WTC11 (cell line): ENCODE measurements around the gene GSTM2. TPM values are rescaled to one million over a fixed set of nuclear protein-coding genes. Genes with fewer than 3 reads are reported as not detected.

Experiments used
- ATAC-seq: fragments of 200-7000 bp; cut with Tn5 transposase; 2 replicates; pipeline ENCODE4 v1.10.0; 2021; ENCODE audit warnings: mild to moderate bottlenecking, moderate library complexity
- CTCF ChIA-PET: fragments of 300-600 bp; sonication (Branson Sonifier 250); formaldehyde crosslinking; loops from one replicate; lab custom pipeline; 2021; ENCODE audit warnings: antibody characterized with exemption; lab: Charles Lee
- POLR2A ChIA-PET: fragments of 350-600 bp; sonication (Branson Sonifier 250); formaldehyde crosslinking; loops from one replicate; lab custom pipeline; 2021; ENCODE audit warnings: antibody characterized with exemption; lab: Charles Lee
- DNase-seq: peaks from one replicate; pipeline ENCODE4 v3.0.0; 2021; ENCODE audit warnings: low spot score
- H3K27ac Mint-ChIP-seq: 2 replicates; pipeline ENCODE4 v1.8.0; 2021; ENCODE audit warnings: mixed read lengths
- H3K27me3 Mint-ChIP-seq: 2 replicates; pipeline ENCODE4 v1.8.0; 2021; ENCODE audit warnings: low read depth, mild to moderate bottlenecking, moderate library complexity, mixed read lengths
- H3K36me3 Mint-ChIP-seq: 2 replicates; pipeline ENCODE4 v1.8.0; 2021; ENCODE audit warnings: mixed read lengths
- H3K4me1 Mint-ChIP-seq: 2 replicates; pipeline ENCODE4 v1.8.0; 2022; ENCODE audit warnings: mixed read lengths
- H3K4me3 Mint-ChIP-seq: 2 replicates; pipeline ENCODE4 v1.8.0; 2021; ENCODE audit warnings: mild to moderate bottlenecking, moderate library complexity, mixed read lengths
- H3K9me3 Mint-ChIP-seq: 2 replicates; pipeline ENCODE4 v1.8.0; 2021; ENCODE audit warnings: mixed read lengths
- AFF4 ChIP-seq: sonication (generic); formaldehyde crosslinking; IDR thresholded peaks from 2 replicates; pipeline ENCODE4 v1.8.1; 2023; ENCODE audit warnings: mild to moderate bottlenecking, missing genetic modification reagents, borderline replicate concordance
- AR ChIP-seq: fragments of 250-450 bp; sonication (Bioruptor Pico); IDR thresholded peaks from 2 replicates; pipeline ENCODE4 v1.9.0; 2021; ENCODE audit warnings: mild to moderate bottlenecking
- ARID4B ChIP-seq: sonication (generic); formaldehyde crosslinking; IDR thresholded peaks from 2 replicates; pipeline ENCODE4 v1.8.0; 2023; ENCODE audit warnings: missing genetic modification reagents, mild to moderate bottlenecking, borderline replicate concordance
- CDX4 ChIP-seq: fragments of 250-450 bp; sonication (Bioruptor Pico); IDR thresholded peaks from 2 replicates; pipeline ENCODE4 v1.9.0; 2021; ENCODE audit warnings: moderate library complexity, mild to moderate bottlenecking, inconsistent platforms, borderline replicate concordance
- CTCF ChIP-seq: fragments of 200-600 bp; IDR thresholded peaks from 2 replicates; pipeline ENCODE4 v1.8.0; 2022; ENCODE audit warnings: antibody characterized with exemption
- E2F4 ChIP-seq: sonication (generic); formaldehyde crosslinking; IDR thresholded peaks from 2 replicates; pipeline ENCODE4 v1.8.1; 2022; ENCODE audit warnings: low read depth, mild to moderate bottlenecking, moderate library complexity, missing genetic modification reagents, borderline replicate concordance
- FOXJ3 ChIP-seq: sonication (generic); formaldehyde crosslinking; IDR thresholded peaks from 2 replicates; pipeline ENCODE4 v1.9.0; 2021; ENCODE audit warnings: missing genetic modification reagents, mild to moderate bottlenecking, borderline replicate concordance
- JAZF1 ChIP-seq: fragments of 250-450 bp; sonication (Bioruptor Pico); IDR thresholded peaks from 2 replicates; pipeline ENCODE4 v1.9.0; 2021; ENCODE audit warnings: moderate library complexity, mild to moderate bottlenecking, inconsistent platforms
- JUN ChIP-seq: sonication (generic); formaldehyde crosslinking; IDR thresholded peaks from 2 replicates; pipeline ENCODE4 v1.8.0; 2023; ENCODE audit warnings: mild to moderate bottlenecking, missing genetic modification reagents
- MXD4 ChIP-seq: fragments of 250-450 bp; sonication (Bioruptor Pico); IDR thresholded peaks from 2 replicates; pipeline ENCODE4 v1.8.0; 2021; ENCODE audit warnings: mild to moderate bottlenecking, moderate library complexity, borderline replicate concordance
- NR2C2 ChIP-seq: sonication (generic); formaldehyde crosslinking; IDR thresholded peaks from 2 replicates; pipeline ENCODE4 v1.8.0; 2022; ENCODE audit warnings: mild to moderate bottlenecking, missing genetic modification reagents
- TEAD4 ChIP-seq: sonication (generic); formaldehyde crosslinking; IDR thresholded peaks from 2 replicates; pipeline ENCODE4 v1.8.0; 2022; ENCODE audit warnings: mild to moderate bottlenecking, missing genetic modification reagents
- USF2 ChIP-seq: sonication (generic); formaldehyde crosslinking; IDR thresholded peaks from 2 replicates; pipeline ENCODE4 v1.8.1; 2023; ENCODE audit warnings: mild to moderate bottlenecking, missing genetic modification reagents, moderate library complexity
- ZMAT4 ChIP-seq: fragments of 250-450 bp; sonication (Bioruptor Pico); IDR thresholded peaks from 2 replicates; pipeline ENCODE4 v1.9.0; 2021; ENCODE audit warnings: mild to moderate bottlenecking
- ZNF671 ChIP-seq: fragments of 250-450 bp; sonication (Bioruptor Pico); IDR thresholded peaks from 2 replicates; pipeline ENCODE4 v1.8.0; 2021; ENCODE audit warnings: mild to moderate bottlenecking
- total RNA-seq: library from RNA; stranded (reverse); gene quantifications from 3 replicates; pipeline ENCODE4 v1.2.3, GENCODE V29; 2021

GSTM2 gene
- total RNA-seq, 1 experiment from 2014 or later, result 12.9 TPM

- no peak for TF ChIP-seq AR (CRISPR knock-in tag)
These were observed 40.0 kb upstream of the GSTM2 start (continued) for GRCh38 chr1:109627692-109628399.

- ATAC-seq (no peak), DNase-seq (no peak)
- no peaks in the 10 kb centered on the region for H3K27me3 Mint-ChIP-seq
- H3K36me3 Mint-ChIP-seq, result peaks cover 30% of the 10 kb centered on the region
- CTCF ChIA-PET, result interaction anchor here (0.5 to 4.6 kb wide), 6 partner anchors 9 to 82 kb away, joined by 4 to 80 read pairs (median 18); partner anchors contain the start of genes AMPD2, GNAT2 and GSTM4
- POLR2A ChIA-PET, result no interaction called here
- no peak overlapping the region for H3K27ac Mint-ChIP-seq
- H3K4me1 Mint-ChIP-seq, result peaks cover 9% of the 10 kb centered on the region; the same call in 1 of the 2 replicates
- no peak overlapping the region for H3K4me3 Mint-ChIP-seq
- H3K9me3 Mint-ChIP-seq, result no peaks in the 10 kb centered on the region
- no peak for TF ChIP-seq NR2C2 (CRISPR knock-in tag)
- TF ChIP-seq ARID4B, result no peak
- no peak for TF ChIP-seq ZNF671 (CRISPR knock-in tag)
- no peak for TF ChIP-seq ZMAT4
- TF ChIP-seq FOXJ3 (CRISPR knock-in tag), result no peak
- no peak for TF ChIP-seq CDX4 (CRISPR knock-in tag)
- no peak for TF ChIP-seq CTCF
- TF ChIP-seq AFF4 (CRISPR knock-in tag), result no peak
- TF ChIP-seq JUN (CRISPR knock-in tag), result no peak
- TF ChIP-seq E2F4 (CRISPR knock-in tag), result no peak
- no peak for TF ChIP-seq TEAD4
- TF ChIP-seq JAZF1 (CRISPR knock-in tag), result no peak
- no peak for TF ChIP-seq USF2 (CRISPR knock-in tag)
- no peak for TF ChIP-seq MXD4 (CRISPR knock-in tag)
These were observed 39.1 kb upstream of the GSTM2 start for GRCh38 chr1:109628540-109629321.
